GM10847 (cell line): ENCODE data around the gene ATP1B1.

Experiments
- POLR2A ChIP-seq: IDR thresholded peaks from 2 replicates; pipeline ENCODE4 v1.6.1; 2011; ENCODE audit not compliant: insufficient read length; ENCODE audit errors: extremely low read depth

Gene ATP1B1

GRCh38 chr1:169143984-169144383 is 37.5 kb downstream of the ATP1B1 start:
- no peak for TF ChIP-seq POLR2A

GRCh38 chr1:169144941-169145626 is 38.6 kb downstream of the ATP1B1 start:
- no peak for TF ChIP-seq POLR2A

DNA sequence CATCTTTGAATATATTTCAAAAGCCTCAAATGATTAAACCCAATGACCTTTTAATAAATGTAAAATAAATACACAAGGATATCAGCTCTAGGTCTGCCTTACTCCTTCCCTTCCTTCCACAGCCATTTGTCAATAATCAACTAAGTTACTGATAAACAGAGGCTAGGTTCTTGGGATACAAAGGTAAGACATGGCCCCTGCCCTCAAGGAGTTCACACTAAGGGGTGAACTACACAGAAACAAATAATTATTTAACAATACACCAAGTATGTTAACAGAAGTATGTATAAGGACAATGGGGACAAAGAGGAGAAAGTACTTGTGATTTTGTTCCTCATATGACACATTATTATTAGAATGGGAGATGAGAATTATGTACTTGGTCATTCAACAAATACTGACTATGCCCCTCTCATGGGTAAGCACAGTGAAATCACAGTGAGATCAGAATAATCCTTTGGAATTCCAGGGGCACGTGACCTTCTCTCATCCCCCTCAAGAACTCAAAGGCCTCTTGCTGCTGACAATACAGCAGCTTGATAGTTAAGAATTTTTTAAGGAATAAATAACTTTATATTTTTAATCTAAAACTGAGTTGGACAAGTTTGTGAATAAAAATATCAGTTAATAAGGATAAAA is 40.2 kb downstream of the ATP1B1 start:
- no peak for TF ChIP-seq POLR2A

- TF ChIP-seq POLR2A, result no peak
Measured at GRCh38 chr1:169148472-169149252, 42.2 kb downstream of the ATP1B1 start.

- TF ChIP-seq POLR2A, result no peak
Measured at GRCh38 chr1:169149555-169150286, 43.2 kb downstream of the ATP1B1 start.

GRCh38 chr1:169150641-169151337 is 44.3 kb downstream of the ATP1B1 start:
- no peak for TF ChIP-seq POLR2A

DNA sequence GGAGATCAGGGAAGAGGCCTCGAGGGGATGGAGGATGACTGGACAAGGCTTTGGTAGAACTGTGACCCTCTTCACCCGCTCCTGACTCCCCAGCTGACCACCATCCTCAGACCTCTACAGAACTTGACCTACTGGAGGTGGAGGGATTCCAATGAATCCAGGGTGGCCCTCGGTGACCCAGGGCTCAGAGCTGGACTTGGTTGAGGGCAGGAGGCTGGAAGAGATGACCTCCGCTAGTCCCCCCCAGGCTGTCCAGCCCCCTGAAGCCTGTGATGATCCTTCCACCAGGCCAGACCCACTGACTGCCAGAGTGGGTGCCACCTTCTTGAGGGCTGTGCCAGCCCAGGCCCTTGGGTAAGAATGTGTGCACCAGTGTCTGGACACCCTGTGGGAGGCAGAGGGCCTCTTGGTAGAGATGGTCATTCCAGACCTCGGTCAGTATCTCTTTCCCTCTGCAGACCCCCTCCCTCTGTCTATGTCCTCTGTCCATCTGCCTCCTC is 44.9 kb downstream of the ATP1B1 start:
- no peak for TF ChIP-seq POLR2A

DNA sequence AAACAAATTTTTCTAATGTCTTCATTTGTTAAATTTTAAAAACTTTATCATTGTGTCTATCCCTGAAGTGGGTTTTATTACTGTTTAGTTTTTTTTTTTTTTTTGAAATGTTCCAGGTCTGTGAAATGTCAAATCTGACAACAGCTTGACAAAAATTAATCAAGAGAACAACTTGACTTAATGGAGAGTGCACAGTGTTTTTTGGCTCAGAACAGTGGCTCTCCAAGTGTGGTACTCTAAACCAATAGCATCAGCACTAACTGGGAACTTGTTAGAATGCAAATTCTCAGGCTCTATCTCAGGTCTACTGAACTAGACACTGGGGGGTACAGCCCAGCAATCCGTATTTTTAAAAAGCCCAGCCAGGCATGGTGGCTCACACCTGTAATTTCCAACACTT is 49.2 kb downstream of the ATP1B1 start:
- TF ChIP-seq POLR2A, result no peak

DNA sequence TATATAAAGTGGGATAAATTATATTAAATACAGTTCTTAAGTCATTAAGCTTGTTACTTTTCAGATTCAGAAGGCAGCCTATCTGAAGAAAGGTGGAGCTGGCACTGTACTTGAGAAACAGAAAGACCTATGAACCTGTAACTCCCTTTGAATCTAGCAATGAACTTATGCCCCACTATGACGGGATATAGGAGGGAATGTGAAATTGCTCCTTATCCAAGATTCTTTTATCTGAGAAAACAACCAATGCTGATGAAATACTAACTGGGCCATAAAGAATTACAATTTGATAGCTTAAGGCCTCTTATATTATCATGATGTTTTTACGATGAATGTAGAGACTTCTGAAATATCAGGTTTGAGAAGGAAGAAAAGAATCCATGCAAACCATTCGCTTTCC is 50.1 kb downstream of the ATP1B1 start:
- TF ChIP-seq POLR2A, result no peak

DNA sequence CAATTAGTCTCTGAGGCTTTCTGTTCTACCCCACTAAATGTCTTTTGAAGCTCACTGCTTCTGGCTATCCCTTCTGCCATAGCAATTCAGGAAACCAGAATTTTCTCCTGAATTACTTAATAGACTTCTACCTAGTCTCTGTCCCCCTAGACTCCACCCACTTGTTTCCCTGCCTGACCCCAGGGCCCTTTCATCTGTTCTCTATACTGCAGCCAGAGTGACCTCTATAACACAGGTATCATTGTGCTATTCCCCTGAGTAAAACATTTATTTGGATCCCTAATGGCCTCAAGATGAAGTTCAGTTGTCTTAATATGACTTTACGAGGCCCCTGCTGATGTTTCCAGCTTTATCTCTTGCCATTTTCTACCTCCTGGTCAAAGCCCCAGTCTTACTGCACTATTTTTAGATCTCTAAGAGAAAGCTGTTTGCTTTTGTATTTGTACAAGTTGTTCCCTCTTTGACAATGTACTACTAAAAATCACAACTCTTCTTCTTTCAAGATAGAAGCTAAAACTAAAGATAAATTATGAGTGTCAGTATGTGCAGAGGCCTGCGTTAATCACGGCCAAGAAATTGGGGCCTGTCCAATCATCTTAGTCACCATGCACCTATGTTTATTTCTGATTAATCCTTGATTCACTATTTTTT is 54.5 kb downstream of the ATP1B1 start:
- TF ChIP-seq POLR2A, result no peak

DNA sequence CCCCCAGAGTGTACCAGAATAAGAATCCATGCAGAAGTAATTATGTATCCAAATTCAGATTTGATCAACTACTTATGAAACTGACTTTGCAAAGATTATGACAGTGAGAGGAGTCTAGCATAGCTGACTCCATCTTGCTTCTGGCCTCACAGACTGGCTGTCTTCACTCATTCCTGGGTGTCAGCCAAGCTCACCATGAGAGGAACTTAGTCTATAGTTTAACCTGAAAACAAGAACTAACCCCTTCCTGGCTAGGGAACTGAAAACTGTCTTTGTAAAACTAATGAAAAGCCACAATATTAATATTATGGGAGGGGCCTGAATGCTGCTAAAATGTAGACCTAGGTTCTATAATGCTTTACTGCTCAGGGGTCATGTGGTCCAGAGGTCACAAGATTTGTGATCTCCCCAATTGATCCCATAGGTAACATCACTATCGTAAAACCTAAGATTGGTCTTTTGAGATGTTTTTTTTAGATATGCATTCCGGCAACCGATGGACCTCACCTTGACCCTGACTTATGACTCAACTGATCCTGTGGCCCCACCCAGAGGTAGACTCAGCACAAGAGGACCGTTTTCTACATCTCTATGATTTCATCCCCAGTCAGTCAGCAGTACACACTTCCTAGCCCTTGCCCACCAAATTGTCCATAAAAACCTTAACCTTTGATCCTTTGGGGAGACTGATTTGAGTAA is 55.2 kb downstream of the ATP1B1 start:
- no peak for TF ChIP-seq POLR2A

GRCh38 chr1:169163059-169163458 is 56.6 kb downstream of the ATP1B1 start:
- TF ChIP-seq POLR2A, result no peak

- no peak for TF ChIP-seq POLR2A
Measured at GRCh38 chr1:169175461-169175860, 69.0 kb downstream of the ATP1B1 start.

GRCh38 chr1:169180174-169180573 is 73.7 kb downstream of the ATP1B1 start:
- no peak for TF ChIP-seq POLR2A
